GM19351 (cell line): ENCODE results near the gene DCAF7.

ENCODE experiments used
- ATAC-seq: cut with Tn5 transposase; IDR thresholded peaks from one replicate; pipeline ENCODE4 v1.9.1; 2021; ENCODE audit warnings: mild to moderate bottlenecking, moderate library complexity; ENCODE audit not compliant: unreplicated experiment

Gene DCAF7

GRCh38 chr17:63543822-63544420, 6.4 kb upstream of the DCAF7 start:
- ATAC-seq, result no peak

GRCh38 chr17:63544467-63545301, 5.6 kb upstream of the DCAF7 start:
- no peak for ATAC-seq

- no peak for ATAC-seq
These were observed 3.8 kb upstream of the DCAF7 start for GRCh38 chr17:63546308-63547082.

GRCh38 chr17:63547083-63547523, 3.2 kb upstream of the DCAF7 start:
- no peak for ATAC-seq

GRCh38 chr17:63549289-63549945, 860 bp upstream of the DCAF7 start:
- peak; percentile 14 for ATAC-seq

- ATAC-seq, result peak; percentile 0
These were observed 751 bp downstream of the DCAF7 start for GRCh38 chr17:63550817-63551639.

- no peak for ATAC-seq
These were observed 1.9 kb downstream of the DCAF7 start for GRCh38 chr17:63552211-63552610.

- ATAC-seq, result no peak
These were observed 5.4 kb downstream of the DCAF7 start for GRCh38 chr17:63555500-63556156.

GRCh38 chr17:63557416-63557815, 7.1 kb downstream of the DCAF7 start:
- no peak for ATAC-seq

- no peak for ATAC-seq
These were observed 8.2 kb downstream of the DCAF7 start for GRCh38 chr17:63558441-63558840.

- ATAC-seq, result no peak
These were observed 11.5 kb downstream of the DCAF7 start for GRCh38 chr17:63561819-63562218.

GRCh38 chr17:63563339-63563738, 13.1 kb downstream of the DCAF7 start:
- ATAC-seq, result no peak

- no peak for ATAC-seq
These were observed 14.3 kb downstream of the DCAF7 start for GRCh38 chr17:63564562-63564961.

GRCh38 chr17:63567229-63567628, 17.0 kb downstream of the DCAF7 start:
- no peak for ATAC-seq

- no peak for ATAC-seq
These were observed 18.3 kb downstream of the DCAF7 start for GRCh38 chr17:63568563-63568962.

- ATAC-seq, result no peak
These were observed 21.5 kb downstream of the DCAF7 start for GRCh38 chr17:63571632-63572310.

GRCh38 chr17:63573634-63574033, 23.4 kb downstream of the DCAF7 start:
- no peak for ATAC-seq

GRCh38 chr17:63578027-63578768, 27.9 kb downstream of the DCAF7 start:
- ATAC-seq, result no peak

- ATAC-seq, result no peak
These were observed 28.5 kb downstream of the DCAF7 start for GRCh38 chr17:63578769-63579111.
